Spleen (tissue), 11 donors: ENCODE measurements around the gene CTXND1. TPM values are rescaled to one million over a fixed set of nuclear protein-coding genes. Genes with fewer than 3 reads are reported as not detected.

Source experiments
- DNase-seq: peaks from one replicate; pipeline ENCODE4 v3.0.0-alpha.2; 2020
- H3K27ac ChIP-seq, 8 donors: fragments of 200-600 bp; sonication (generic) in 7 of 8; 1 replicate in 4 of 8; 2 replicates in 4 of 8; pipeline versions ENCODE4 v1.5.0 to v1.8.0; 2016 to 2021; ENCODE audit warnings: inconsistent platforms in 4 of 8, mild to moderate bottlenecking in 4 of 8, moderate library complexity in 1 of 8
- H3K27me3 ChIP-seq, 7 donors: fragments of 200-600 bp; sonication (generic) in 6 of 7; replicated peaks in 1 of 7; 1 replicate in 4 of 7; 2 replicates in 3 of 7; pipeline versions ENCODE4 v1.5.0 to v1.8.0; 2016 to 2021; ENCODE audit warnings: inconsistent platforms in 3 of 7, mild to moderate bottlenecking in 1 of 7
- H3K36me3 ChIP-seq, 6 donors: fragments of 200-600 bp; sonication (generic) in 5 of 6; 1 replicate in 4 of 6; 2 replicates in 2 of 6; pipeline versions ENCODE4 v1.5.0 to v1.8.0; 2016 to 2021; ENCODE audit warnings: inconsistent platforms in 2 of 6
- H3K4me1 ChIP-seq, 6 donors: fragments of 200-600 bp; sonication (generic) in 5 of 6; 1 replicate in 3 of 6; 2 replicates in 3 of 6; pipeline versions ENCODE4 v1.5.0 to v1.8.0; 2016 to 2021; ENCODE audit warnings: inconsistent platforms in 3 of 6
- H3K4me3 ChIP-seq, 8 donors: fragments of 200-600 bp; sonication (generic) in 7 of 8; 1 replicate in 4 of 8; 2 replicates in 4 of 8; pipeline versions ENCODE4 v1.5.0 to v1.8.0; 2016 to 2021; ENCODE audit warnings: inconsistent platforms in 4 of 8, mild to moderate bottlenecking in 4 of 8, moderate library complexity in 2 of 8
- H3K9me3 ChIP-seq, 8 donors: fragments of 200-600 bp; sonication (generic) in 7 of 8; 1 replicate in 4 of 8; 2 replicates in 4 of 8; pipeline versions ENCODE4 v1.5.0 to v1.8.0; 2016 to 2021; ENCODE audit warnings: inconsistent platforms in 4 of 8
- POLR2A ChIP-seq, 3 donors: fragments of 450-650 bp; IDR thresholded peaks; one replicate each; pipeline ENCODE4 v1.5.1; 2017; ENCODE audit warnings: antibody characterized with exemption in 3 of 3, mild to moderate bottlenecking in 1 of 3
- POLR2AphosphoS5 ChIP-seq, 3 donors: sonication (generic); formaldehyde crosslinking; IDR thresholded peaks; one replicate each; pipeline ENCODE4 v1.5.1; 2017; ENCODE audit warnings: antibody characterized with exemption in 3 of 3
- WGBS, 5 donors: extraction: QIAGEN DNeasy Blood & Tissue Kit in 3 of 5; methylation state at CpG; one replicate each; pipeline versions ENCODE4 v1.1.5 to v1.1.7; 2013 to 2018; 5-methylcytosine and 5-hydroxymethylcytosine counted together
- intact Hi-C: fragments of 100-400 bp; cut with DNase I; formaldehyde crosslinking; loops from one replicate; pipeline ENCODE4 v1.15.0; 2023; ENCODE audit warnings: low total_unique reads
- polyA plus RNA-seq, 3 donors: library from polyadenylated mRNA; stranded (reverse); fragments of 200-250 nt; gene quantifications; one replicate each; pipeline ENCODE4 v1.2.1, GENCODE V29; 2013
- total RNA-seq, 7 donors: library from RNA; depleted of rRNA in 3 of 7; stranded (reverse); fragments of >200 nt in 3 of 7; fragmentation: NEBNext Ultra II Directional in 4 of 7; extraction: Animal tissue kit (Norgen Biotek cat#: 25700) in 4 of 7; gene quantifications; one replicate each; pipeline versions ENCODE4 v1.1.0 to v1.2.1, GENCODE V29; 2016 to 2021
- TF ChIP-seq, protein P1 (sequence below), 11 experiments: fragments of 200-600 bp in 7 of 11; fragments of 450-650 bp in 4 of 11; sonication (generic) in 4 of 11; IDR thresholded peaks in 8 of 11; conservative IDR thresholded peaks in 3 of 11; 1 replicate in 7 of 11; 2 replicates in 4 of 11; pipeline versions ENCODE4 v1.4.0 to v1.8.0; 2016 to 2021; ENCODE audit warnings: antibody characterized with exemption in 11 of 11, inconsistent platforms in 4 of 11, mild to moderate bottlenecking in 1 of 11
- donor health status: healthy with polysubstance abuse.
- donor health status: DM: no; HTN: no; CAD: no; lungs with moderate emphysema.
- donor health status: DM: no; HTN: no; CAD: no.
- donor health status: Bipolar disorder and iron deficiency.
- donor health status: healthy.
- donor health status: DM: no; HTN: no; CAD: no.
- donor health status: DM: yes; HTN: yes; CAD: no.

The CTXND1 gene
- total and polyA plus RNA-seq, 10 donors = 0.20 to 5.2 (median 1.4) TPM

- Histone ChIP-seq H3K4me1 (peaks cover 0 to 3% (median 0%) of the 10 kb centered on the region in 6 donors), H3K9me3 (no peaks in the 10 kb centered on the region), H3K27me3 (no peaks in the 10 kb centered on the region), H3K27ac (no peak overlapping the region), H3K36me3 (peaks cover 0 to 60% (median 0%) of the 10 kb centered on the region in 6 donors), H3K4me3 (no peak overlapping the region)
- no peak for DNase-seq
- WGBS, 5 donors = 75 to 93% (median 82%) methylated on average over 4 of the region's 4 CpGs
- TF ChIP-seq POLR2A (IDR thresholded peaks at IDR 0.05) (no peak), POLR2AphosphoS5 (IDR thresholded peaks at IDR 0.05) (peak in 1 of 3 donors; percentile 16)
- TF ChIP-seq, protein P1, sequence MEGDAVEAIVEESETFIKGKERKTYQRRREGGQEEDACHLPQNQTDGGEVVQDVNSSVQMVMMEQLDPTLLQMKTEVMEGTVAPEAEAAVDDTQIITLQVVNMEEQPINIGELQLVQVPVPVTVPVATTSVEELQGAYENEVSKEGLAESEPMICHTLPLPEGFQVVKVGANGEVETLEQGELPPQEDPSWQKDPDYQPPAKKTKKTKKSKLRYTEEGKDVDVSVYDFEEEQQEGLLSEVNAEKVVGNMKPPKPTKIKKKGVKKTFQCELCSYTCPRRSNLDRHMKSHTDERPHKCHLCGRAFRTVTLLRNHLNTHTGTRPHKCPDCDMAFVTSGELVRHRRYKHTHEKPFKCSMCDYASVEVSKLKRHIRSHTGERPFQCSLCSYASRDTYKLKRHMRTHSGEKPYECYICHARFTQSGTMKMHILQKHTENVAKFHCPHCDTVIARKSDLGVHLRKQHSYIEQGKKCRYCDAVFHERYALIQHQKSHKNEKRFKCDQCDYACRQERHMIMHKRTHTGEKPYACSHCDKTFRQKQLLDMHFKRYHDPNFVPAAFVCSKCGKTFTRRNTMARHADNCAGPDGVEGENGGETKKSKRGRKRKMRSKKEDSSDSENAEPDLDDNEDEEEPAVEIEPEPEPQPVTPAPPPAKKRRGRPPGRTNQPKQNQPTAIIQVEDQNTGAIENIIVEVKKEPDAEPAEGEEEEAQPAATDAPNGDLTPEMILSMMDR (IDR thresholded peaks at IDR 0.05 in 8 of 11, conservative IDR thresholded peaks at IDR 0.05 in 3 of 11) = no peak
- intact Hi-C loops = loop anchor here (5.0 kb wide), 1 partner anchor 789 kb away; no protein-coding TSS in a partner anchor
These were observed 80.2 kb downstream of the CTXND1 start for GRCh38 chr15:80171787-80172186.

GRCh38 chr15:80170596-80170995 lies 81.4 kb downstream of the CTXND1 start:
- Histone ChIP-seq H3K4me1 (peaks cover 0 to 3% (median 0%) of the 10 kb centered on the region in 6 donors), H3K27me3 (no peaks in the 10 kb centered on the region), H3K4me3 (no peak overlapping the region), H3K9me3 (no peaks in the 10 kb centered on the region), H3K36me3 (peaks cover 0 to 48% (median 0%) of the 10 kb centered on the region in 6 donors), H3K27ac (no peak overlapping the region)
- DNase-seq = no peak
- WGBS, 5 donors = 90 to 94% (median 93%) methylated on average over 2 of the region's 2 CpGs
- intact Hi-C loops = loop anchor here (5.0 kb wide), 1 partner anchor 788 kb away; no protein-coding TSS in a partner anchor
- no peak for TF ChIP-seq POLR2AphosphoS5 (IDR thresholded peaks at IDR 0.05)
- TF ChIP-seq POLR2A (IDR thresholded peaks at IDR 0.05) = no peak
- TF ChIP-seq, protein P1 (IDR thresholded peaks at IDR 0.05 in 8 of 11, conservative IDR thresholded peaks at IDR 0.05 in 3 of 11) = no peak

DNA sequence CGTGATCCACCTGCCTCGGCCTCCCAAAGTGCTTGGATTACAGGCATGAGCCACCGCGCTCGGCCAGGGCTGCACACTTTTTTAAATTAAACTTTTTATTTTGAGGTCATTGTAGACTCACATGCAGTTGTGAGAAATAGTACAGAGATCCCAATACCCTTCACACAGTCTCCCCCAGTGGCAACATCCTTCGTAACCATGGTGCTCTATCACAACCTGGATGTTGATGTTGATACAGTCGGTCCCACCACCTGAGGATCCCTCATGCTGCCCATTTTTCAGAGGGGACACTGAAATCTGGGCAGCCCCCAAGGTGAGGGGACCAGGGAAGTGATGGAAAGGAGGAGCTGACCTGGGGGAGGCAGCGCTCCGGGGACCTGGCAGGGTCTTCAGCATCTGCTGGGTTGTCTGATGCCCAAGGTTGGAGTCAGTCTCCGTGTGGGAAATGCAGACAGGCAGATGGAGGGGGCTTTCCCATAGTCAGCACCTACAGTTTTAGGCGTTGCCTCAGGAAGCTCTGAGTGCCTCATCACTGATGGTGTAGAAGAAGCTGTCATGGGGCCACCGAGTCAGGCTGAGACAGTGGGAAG lies 82.2 kb downstream of the CTXND1 start:
- Histone ChIP-seq H3K4me1 (peaks cover 0 to 3% (median 0%) of the 10 kb centered on the region in 6 donors), H3K27ac (no peak overlapping the region), H3K36me3 (peaks cover 0 to 40% (median 0%) of the 10 kb centered on the region in 6 donors), H3K4me3 (no peak overlapping the region), H3K27me3 (no peaks in the 10 kb centered on the region), H3K9me3 (no peaks in the 10 kb centered on the region)
- TF ChIP-seq POLR2A (IDR thresholded peaks at IDR 0.05) = no peak
- TF ChIP-seq POLR2AphosphoS5 (IDR thresholded peaks at IDR 0.05) = no peak
- TF ChIP-seq, protein P1 (IDR thresholded peaks at IDR 0.05 in 8 of 11, conservative IDR thresholded peaks at IDR 0.05 in 3 of 11) = no peak
- intact Hi-C loops = loop anchor here (5.0 kb wide), 1 partner anchor 788 kb away; no protein-coding TSS in a partner anchor
- 88 to 95% (median 93%) methylated on average over 12 of the region's 12 CpGs for WGBS, 5 donors
- DNase-seq = no peak

- H3K4me1 ChIP-seq = peaks cover 0 to 3% (median 0%) of the 10 kb centered on the region in 6 donors
- WGBS, 5 donors = 76 to 94% (median 90%) methylated on average over 5 of the region's 5 CpGs
- H3K36me3 ChIP-seq = peaks cover 0 to 30% (median 1%) of the 10 kb centered on the region in 6 donors
- DNase-seq = no peak
- no peaks in the 10 kb centered on the region for H3K9me3 ChIP-seq
- H3K27me3 ChIP-seq = no peaks in the 10 kb centered on the region
- H3K4me3 ChIP-seq = no peak overlapping the region
- TF ChIP-seq, protein P1 (IDR thresholded peaks at IDR 0.05 in 8 of 11, conservative IDR thresholded peaks at IDR 0.05 in 3 of 11) = no peak
- TF ChIP-seq POLR2A (IDR thresholded peaks at IDR 0.05) (no peak), POLR2AphosphoS5 (IDR thresholded peaks at IDR 0.05) (no peak)
- no peak overlapping the region for H3K27ac ChIP-seq
- intact Hi-C loops = no loop called here
These were observed 83.6 kb downstream of the CTXND1 start for GRCh38 chr15:80168421-80168820.
